AG09319 (cell line): ENCODE measurements around the gene SETBP1.

ENCODE experiments used
- DNase-seq: peaks from one replicate; pipeline ENCODE4 v3.0.0-alpha.2; 2010; ENCODE audit warnings: low read depth; ENCODE audit errors: extremely low read depth
- TF ChIP-seq, protein P1 (sequence below): IDR thresholded peaks from 2 replicates; pipeline ENCODE4 v1.5.1; 2011; ENCODE audit warnings: low read depth, mild to moderate bottlenecking, inconsistent platforms, low read length, moderate library complexity

SETBP1 gene

DNA sequence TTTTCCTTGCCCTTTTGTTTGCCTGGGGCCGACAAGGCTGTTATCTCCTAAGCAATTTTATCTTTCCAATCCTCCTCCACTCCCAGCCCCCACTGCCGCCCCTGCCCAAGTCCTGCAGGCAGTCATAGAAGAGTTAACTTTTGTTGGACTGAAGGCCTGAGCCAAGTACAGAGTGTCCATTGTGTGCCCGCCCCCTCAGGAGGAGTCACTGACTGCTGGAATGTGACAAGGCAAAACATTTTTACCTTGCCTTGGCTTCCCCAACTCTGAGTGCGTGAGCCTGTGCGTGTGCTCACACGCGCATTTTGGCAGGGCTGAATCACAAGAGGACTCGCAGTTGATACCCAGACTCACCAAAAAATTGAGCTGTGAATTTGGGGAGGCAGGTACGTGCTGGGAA is 16.2 kb downstream of the SETBP1 start:
- DNase-seq: no peak
- TF ChIP-seq, protein P1, sequence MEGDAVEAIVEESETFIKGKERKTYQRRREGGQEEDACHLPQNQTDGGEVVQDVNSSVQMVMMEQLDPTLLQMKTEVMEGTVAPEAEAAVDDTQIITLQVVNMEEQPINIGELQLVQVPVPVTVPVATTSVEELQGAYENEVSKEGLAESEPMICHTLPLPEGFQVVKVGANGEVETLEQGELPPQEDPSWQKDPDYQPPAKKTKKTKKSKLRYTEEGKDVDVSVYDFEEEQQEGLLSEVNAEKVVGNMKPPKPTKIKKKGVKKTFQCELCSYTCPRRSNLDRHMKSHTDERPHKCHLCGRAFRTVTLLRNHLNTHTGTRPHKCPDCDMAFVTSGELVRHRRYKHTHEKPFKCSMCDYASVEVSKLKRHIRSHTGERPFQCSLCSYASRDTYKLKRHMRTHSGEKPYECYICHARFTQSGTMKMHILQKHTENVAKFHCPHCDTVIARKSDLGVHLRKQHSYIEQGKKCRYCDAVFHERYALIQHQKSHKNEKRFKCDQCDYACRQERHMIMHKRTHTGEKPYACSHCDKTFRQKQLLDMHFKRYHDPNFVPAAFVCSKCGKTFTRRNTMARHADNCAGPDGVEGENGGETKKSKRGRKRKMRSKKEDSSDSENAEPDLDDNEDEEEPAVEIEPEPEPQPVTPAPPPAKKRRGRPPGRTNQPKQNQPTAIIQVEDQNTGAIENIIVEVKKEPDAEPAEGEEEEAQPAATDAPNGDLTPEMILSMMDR: no peak

DNA sequence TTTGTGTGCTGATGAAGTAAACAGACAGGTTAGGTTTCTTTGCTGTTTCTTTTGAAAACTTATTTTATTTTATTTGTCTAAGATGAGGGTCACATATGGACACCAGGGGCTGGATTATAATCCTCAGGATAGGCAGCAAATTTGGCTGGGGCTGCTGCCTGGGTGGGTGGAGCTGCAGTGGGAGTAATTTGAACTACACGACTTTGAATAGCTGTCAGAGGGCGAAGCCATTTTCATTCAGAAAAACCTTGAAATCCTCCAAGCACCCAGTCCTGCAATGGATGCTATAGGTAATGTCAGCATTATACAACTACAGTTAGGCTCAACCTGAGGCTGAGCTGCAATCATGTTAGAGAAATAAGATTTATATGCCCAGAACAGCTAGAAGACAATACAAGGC is 16.6 kb downstream of the SETBP1 start:
- TF ChIP-seq, protein P1: no peak
- DNase-seq: no peak

GRCh38 chr18:44698518-44698917 is 17.8 kb downstream of the SETBP1 start:
- no peak for DNase-seq
- TF ChIP-seq, protein P1: no peak

- TF ChIP-seq, protein P1: no peak
Observed at GRCh38 chr18:44699572-44700261, 19.0 kb downstream of the SETBP1 start.

DNA sequence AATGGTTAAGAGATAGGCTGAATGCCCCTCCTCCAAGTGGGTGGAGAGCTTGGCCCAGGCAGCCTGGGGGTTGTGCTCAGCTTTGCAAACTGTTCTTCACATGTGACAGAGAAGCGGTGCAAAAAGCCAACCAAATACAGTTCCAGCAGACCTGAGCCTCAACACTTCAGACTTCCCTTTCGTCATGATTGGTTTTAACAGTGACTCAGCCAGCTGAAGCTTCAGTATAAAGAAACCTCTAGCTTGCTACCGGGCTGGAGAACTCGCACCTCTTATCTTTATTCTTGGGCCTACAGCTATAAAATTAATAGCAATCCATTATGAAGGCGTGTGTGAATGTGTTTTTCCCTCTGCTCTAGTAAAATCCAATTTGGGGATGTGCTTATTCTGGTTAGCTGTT is 20.0 kb downstream of the SETBP1 start:
- TF ChIP-seq, protein P1: no peak
- DNase-seq: no peak

More at GRCh38 chr18:44699572-44700261, 19.0 kb downstream of the SETBP1 start:
- no peak for DNase-seq

- DNase-seq: no peak
- TF ChIP-seq, protein P1: no peak
Observed at GRCh38 chr18:44701227-44701626, 20.5 kb downstream of the SETBP1 start.

GRCh38 chr18:44702594-44702993 is 21.9 kb downstream of the SETBP1 start:
- TF ChIP-seq, protein P1: no peak
- no peak for DNase-seq
